GM21360 (cell line): Measurements from ENCODE around the gene MYLK3.

Experiments used
- ATAC-seq: cut with Tn5 transposase; IDR thresholded peaks from one replicate; pipeline ENCODE4 v1.9.1; 2021; ENCODE audit warnings: mild to moderate bottlenecking, moderate library complexity; ENCODE audit not compliant: unreplicated experiment

Gene MYLK3

GRCh38 chr16:46759309-46759708 lies 11.2 kb upstream of the MYLK3 start:
- ATAC-seq: no peak

DNA sequence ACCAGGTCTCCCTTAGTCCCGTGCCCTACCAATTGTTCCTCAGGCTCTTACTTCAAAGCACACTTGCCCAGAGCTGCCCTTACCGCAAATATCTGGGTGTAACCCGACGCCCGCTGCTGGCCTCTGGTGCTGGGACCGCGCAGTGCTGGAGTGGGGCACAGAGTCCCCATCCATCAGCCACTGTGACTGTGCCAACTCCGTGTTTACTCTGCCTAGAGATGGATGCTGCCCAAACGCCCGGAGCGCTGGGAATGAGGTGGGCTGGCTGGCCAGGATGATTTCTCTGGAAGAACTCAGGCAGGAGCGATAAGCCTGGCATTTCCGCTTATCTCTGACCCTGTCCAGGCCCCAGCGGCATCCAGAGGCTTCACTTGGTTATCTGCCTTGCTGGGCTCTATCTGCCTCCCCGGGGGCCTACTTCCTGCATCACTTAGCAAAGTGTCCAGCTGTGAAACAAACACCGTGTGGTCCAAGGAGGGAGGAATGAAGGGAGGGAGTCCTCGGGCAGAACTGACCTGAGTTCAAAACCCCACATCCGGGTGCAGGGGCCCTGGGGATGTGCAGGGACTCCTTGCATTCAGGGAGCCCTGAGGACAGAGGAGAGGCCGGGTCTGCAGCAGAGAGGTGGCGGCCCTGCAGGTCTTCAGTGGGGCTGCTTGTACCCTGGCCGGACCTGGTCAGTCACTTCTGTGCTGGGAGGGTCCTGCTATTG lies 9.4 kb upstream of the MYLK3 start:
- no peak for ATAC-seq

- ATAC-seq: no peak
Measured at GRCh38 chr16:46756772-46757171, 8.6 kb upstream of the MYLK3 start.

DNA sequence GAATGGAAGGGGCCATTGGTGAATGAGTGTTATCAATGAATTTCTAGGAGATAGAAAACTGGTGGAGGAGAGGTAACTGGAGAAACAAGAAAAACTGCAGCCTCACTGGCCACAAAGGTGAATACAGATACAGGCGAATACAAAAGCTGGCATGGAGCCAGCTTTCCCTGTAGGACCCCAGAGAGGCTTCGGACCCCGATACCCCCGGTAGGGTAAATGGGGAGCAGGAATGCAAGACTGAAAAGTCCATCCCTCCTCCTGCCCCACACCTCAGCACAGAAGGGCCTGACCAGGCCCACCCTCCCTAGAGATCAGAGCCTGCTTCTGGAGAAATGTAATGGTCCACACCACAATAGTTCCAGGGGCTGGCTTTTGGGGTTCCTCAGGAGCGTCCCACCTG lies 4.9 kb upstream of the MYLK3 start:
- ATAC-seq: no peak

GRCh38 chr16:46751381-46751780 lies 3.2 kb upstream of the MYLK3 start:
- no peak for ATAC-seq

DNA sequence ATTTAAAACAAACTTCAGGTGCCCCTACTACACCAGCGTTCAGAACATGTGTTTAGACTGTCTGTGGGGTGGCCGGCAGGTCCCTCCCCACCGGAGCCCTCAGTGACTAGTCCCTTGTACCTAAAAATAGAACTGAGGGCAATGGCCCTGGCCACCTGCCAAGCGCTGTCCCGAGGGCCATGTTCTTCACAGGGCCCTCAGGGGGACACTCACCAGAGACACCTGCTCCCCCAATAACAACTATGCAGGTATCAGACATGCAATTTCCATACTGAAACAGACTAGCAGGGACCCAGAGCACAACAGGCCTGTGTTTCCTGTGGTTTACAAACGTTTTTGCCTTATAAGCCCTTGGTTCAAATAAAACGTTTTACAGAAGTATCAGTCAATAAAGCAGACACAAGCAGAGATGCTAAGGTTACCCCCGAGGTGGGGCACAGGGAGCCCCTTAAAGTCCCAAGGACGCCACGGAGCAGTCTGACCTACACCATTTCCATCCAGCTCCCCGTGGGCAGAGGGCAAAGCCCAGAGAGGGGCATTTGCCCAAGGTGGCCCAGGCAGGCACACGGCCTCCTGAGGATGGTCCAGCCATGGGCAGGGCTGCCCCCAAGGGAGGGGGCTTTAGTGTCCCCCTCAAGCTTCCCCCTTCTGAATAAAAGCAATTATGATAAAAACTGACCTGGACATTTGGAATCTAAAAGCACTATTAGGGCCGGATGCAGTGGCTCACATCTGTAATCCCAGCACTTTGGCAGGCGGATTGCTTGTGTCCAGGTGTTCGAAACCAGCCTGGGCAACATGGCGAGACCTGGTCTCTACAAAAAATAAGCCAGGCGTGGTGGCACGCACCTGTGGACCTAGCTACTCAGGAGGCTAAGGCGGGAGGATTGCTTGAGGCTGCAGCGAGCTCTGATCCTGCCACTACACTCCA lies 896 bp upstream of the MYLK3 start:
- no peak for ATAC-seq

GRCh38 chr16:46746821-46747776 lies 1.0 kb downstream of the MYLK3 start:
- no peak for ATAC-seq

- ATAC-seq: no peak
Measured at GRCh38 chr16:46745617-46746016, 2.5 kb downstream of the MYLK3 start.

- no peak for ATAC-seq
Measured at GRCh38 chr16:46743232-46743719, 4.9 kb downstream of the MYLK3 start.

DNA sequence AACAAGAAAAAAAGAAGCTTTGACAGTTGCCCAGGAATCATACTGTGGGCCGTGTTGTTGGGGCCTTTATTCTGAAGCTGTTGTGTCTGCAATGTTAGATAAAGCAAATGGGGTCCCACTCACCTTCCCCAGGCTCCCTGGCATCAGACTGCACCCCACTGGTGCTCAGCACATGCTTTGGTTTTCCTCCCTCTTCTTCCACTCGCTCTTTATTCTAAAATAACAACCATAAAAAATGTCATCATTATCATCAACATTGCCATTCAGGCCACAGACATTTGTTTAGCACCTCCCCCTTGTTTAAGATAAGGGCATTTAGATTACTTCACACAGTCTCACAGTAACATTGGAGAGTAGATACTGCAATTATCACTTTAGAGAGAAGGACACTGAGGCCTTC lies 8.2 kb downstream of the MYLK3 start:
- no peak for ATAC-seq

GRCh38 chr16:46737621-46738214 lies 10.4 kb downstream of the MYLK3 start:
- ATAC-seq: no peak

DNA sequence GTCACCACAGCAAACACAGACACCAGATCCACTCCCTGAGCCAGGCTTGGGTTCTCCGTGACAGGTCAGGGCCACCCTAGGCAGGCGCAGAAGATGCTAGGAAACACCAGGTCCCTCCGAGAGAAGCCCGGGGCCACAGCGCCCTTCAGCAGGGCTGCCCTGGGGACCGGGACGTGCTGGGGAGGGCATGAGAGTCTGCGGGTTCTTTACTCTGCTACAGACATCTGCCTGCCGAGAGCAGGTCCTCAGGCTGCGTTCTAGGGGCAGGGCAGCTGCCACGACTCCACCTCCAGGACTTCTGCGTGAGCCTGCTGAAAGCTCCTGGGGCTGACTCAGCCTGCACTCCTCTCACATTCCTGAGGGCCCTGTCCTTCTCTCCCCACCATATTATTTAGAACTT lies 11.4 kb downstream of the MYLK3 start:
- no peak for ATAC-seq

- ATAC-seq: no peak
Measured at GRCh38 chr16:46733319-46733830, 14.8 kb downstream of the MYLK3 start.

GRCh38 chr16:46732561-46732960 lies 15.6 kb downstream of the MYLK3 start:
- no peak for ATAC-seq

DNA sequence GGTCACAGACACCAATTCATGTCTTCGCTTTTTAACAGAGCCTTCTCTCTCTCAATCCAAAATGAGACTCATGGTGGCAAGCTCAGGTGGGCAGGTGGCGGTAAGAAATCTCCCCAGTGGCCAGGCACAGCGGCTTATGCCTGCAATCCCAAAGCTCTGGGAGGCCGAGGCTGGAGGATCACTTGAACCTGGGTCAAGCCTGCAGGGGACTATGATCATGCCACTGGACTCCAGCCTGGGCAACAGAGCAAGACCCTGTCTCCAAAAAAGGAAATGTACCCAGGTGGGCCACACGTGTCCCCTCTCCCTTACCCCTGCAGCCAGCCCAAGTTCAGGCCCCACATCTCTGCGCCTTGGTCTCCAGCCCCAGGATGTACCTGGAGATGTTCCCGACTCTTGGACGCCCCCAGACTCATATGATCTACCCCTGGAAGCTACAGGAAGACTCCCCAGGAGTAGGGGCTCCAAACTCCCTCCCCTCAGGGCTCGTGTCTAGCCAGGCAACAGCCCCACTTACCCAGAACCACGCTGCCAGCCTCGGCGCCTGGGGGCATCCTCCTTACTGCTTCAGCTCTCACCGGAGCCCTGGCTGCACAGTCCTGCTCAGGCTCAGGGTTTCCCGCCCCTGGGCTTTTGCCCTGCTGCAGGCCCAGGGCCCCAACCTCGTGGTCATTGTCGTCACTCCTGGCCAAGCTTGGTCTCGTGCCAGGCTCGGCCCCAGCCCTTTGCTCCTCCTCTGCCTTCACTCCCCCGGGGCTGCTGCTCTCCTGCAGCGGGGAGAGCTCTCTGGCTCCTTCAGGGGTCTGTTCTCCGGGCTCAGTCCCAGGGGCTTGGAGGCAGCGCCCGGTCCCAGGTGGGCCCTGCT lies 16.2 kb downstream of the MYLK3 start:
- ATAC-seq: no peak

DNA sequence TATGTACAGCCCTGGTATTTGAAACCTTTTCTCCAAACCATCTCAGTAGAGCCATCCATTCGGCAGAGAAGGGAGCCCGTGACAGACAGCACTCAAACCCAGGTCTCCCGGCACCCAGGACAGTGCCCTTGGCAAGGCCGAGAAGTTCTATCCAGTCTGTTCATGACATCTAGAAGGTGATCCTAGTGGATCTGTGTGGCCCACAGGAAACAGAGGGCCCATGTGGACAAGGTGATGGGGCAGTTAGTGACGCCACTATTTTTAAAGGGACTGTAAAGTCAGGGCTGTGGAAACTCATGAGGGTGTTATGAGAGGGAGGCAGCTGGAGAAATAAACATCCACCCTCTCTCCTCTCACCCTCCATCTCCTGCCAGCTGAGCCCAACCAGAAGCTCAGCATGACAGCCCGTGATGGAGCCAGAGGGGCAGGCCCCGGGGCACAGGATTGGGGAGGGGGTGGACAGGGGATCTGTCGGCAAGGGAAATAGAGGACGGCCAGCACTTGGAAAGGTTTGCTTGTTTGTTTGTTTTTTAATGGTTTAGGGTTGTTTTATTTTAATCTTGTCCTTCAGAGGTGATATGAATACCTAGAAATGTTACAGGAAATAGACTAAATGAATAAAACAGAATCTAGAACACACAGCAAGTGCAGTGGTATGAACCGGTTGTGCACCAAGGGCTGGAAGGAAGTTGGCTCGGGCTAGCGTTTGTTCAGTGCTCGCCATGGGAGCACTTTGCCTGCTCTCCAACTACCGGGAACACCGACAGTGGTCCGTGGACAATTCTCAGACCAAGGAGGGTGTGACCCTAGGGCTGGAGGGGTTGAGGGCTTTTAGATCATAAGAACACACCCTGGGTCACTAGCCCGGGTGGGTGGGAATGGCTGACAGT lies 17.1 kb downstream of the MYLK3 start:
- ATAC-seq: no peak

- no peak for ATAC-seq
Measured at GRCh38 chr16:46730126-46730525, 18.0 kb downstream of the MYLK3 start.

- no peak for ATAC-seq
Measured at GRCh38 chr16:46729326-46729995, 18.7 kb downstream of the MYLK3 start.
